Panc1 (cell line): ENCODE results near the gene PIGL. TPM values are rescaled to one million over a fixed set of nuclear protein-coding genes. Genes with fewer than 3 reads are reported as not detected.

Experiments
- ATAC-seq: fragments of 200-7000 bp; cut with Tn5 transposase; 2 replicates; pipeline ENCODE4 v1.9.1; 2020; ENCODE audit warnings: mild to moderate bottlenecking, moderate library complexity
- BruUV-seq: library from RNA; stranded (reverse); fragments of 400-500 nt; replicated peaks from 2 replicates; lab custom pipeline; 2021; lab: Mats Ljungman, UMichigan
- CTCF ChIA-PET: fragments of 300-600 bp; sonication (Branson Sonifier 250); formaldehyde crosslinking; loops from one replicate; lab custom pipeline; 2022; ENCODE audit warnings: antibody characterized with exemption; lab: Charles Lee
- POLR2A ChIA-PET: fragments of 300-600 bp; sonication (Branson Sonifier 250); formaldehyde crosslinking; loops from one replicate; lab custom pipeline; 2022; ENCODE audit warnings: antibody characterized with exemption; lab: Charles Lee
- DNase-seq: peaks from one replicate; pipeline ENCODE4 v3.0.0-alpha.2; 2010; ENCODE audit warnings: low read depth, low spot score
- H3K27ac ChIP-seq: 2 replicates; pipeline ENCODE4 v1.5.1; 2011; ENCODE audit warnings: mild to moderate bottlenecking, low read length, inconsistent platforms
- H3K27me3 ChIP-seq: fragments of 200-500 bp; sonication (Bioruptor generic); 2 replicates; pipeline ENCODE4 v1.6.0; 2014; ENCODE audit warnings: low read length, inconsistent platforms; ENCODE audit not compliant: control insufficient read depth, insufficient read depth
- H3K36me3 ChIP-seq: fragments of 200-500 bp; sonication (Bioruptor generic); 2 replicates; pipeline ENCODE4 v1.5.1; 2014; ENCODE audit warnings: inconsistent platforms, mild to moderate bottlenecking, low read length, moderate library complexity; ENCODE audit not compliant: control insufficient read depth, insufficient read depth
- H3K4me1 ChIP-seq: 2 replicates; pipeline ENCODE4 v1.5.1; 2011; ENCODE audit warnings: inconsistent platforms, mild to moderate bottlenecking, low read length, moderate library complexity; ENCODE audit not compliant: control insufficient read depth, insufficient read depth
- H3K4me3 ChIP-seq, 2 experiments: 2 replicates each; pipeline ENCODE4 v1.5.1; 2011 to 2012; ENCODE audit warnings: low read depth in 2 of 2, low read length in 2 of 2, mild to moderate bottlenecking in 2 of 2, inconsistent platforms in 1 of 2, moderate library complexity in 1 of 2
- H3K9me3 ChIP-seq: fragments of 200-500 bp; sonication (Bioruptor generic); 2 replicates; pipeline ENCODE4 v1.5.1; 2014; ENCODE audit warnings: low read depth, mild to moderate bottlenecking, inconsistent platforms, low read length, moderate library complexity; ENCODE audit not compliant: control insufficient read depth, insufficient read depth
- POLR2AphosphoS5 ChIP-seq: IDR thresholded peaks from 2 replicates; pipeline ENCODE4 v1.6.1; 2012; ENCODE audit warnings: mild to moderate bottlenecking, low read depth, low read length, moderate library complexity
- SIN3A ChIP-seq: IDR thresholded peaks from 2 replicates; pipeline ENCODE4 v1.6.1; 2012; ENCODE audit warnings: low read depth, mild to moderate bottlenecking, low read length, moderate library complexity, borderline replicate concordance; ENCODE audit not compliant: insufficient read depth
- TCF7L2 ChIP-seq: IDR thresholded peaks from 2 replicates; pipeline ENCODE4 v1.6.1; 2011; ENCODE audit warnings: mild to moderate bottlenecking, low read depth, low read length, inconsistent platforms
- in situ Hi-C: cut with HindIII; loops from 2 replicates; pipeline ENCODE4 v1.10.0; 2016; ENCODE audit warnings: low sequenced_read_pairs, low pct_unique_long_range_greater_than_20kb
- intact Hi-C: fragments of 100-400 bp; cut with micrococcal nuclease; formaldehyde crosslinking; loops from one replicate; pipeline ENCODE4 v1.10.0; 2022; ENCODE audit not compliant: unreplicated experiment
- total RNA-seq: library from RNA; stranded (reverse); gene quantifications from one replicate; pipeline ENCODE4 v1.2.1, GENCODE V29; 2021; ENCODE audit not compliant: unreplicated experiment
- TF ChIP-seq, protein P1 (sequence below): fragments of 450-650 bp; IDR thresholded peaks from 2 replicates; pipeline ENCODE4 v1.5.1; 2017; ENCODE audit warnings: mild to moderate bottlenecking
- TF ChIP-seq, protein P2 (sequence below), 2 experiments: IDR thresholded peaks; 2 replicates each; pipeline ENCODE4 v1.6.1; 2011 to 2012; ENCODE audit warnings: low read depth in 2 of 2, control low read depth in 1 of 2, low read length in 1 of 2, mild to moderate bottlenecking in 1 of 2, moderate library complexity in 1 of 2; ENCODE audit not compliant: insufficient read depth in 1 of 2

PIGL gene
- total RNA-seq, 1 experiment from 2014 or later: 14.8 TPM

DNA sequence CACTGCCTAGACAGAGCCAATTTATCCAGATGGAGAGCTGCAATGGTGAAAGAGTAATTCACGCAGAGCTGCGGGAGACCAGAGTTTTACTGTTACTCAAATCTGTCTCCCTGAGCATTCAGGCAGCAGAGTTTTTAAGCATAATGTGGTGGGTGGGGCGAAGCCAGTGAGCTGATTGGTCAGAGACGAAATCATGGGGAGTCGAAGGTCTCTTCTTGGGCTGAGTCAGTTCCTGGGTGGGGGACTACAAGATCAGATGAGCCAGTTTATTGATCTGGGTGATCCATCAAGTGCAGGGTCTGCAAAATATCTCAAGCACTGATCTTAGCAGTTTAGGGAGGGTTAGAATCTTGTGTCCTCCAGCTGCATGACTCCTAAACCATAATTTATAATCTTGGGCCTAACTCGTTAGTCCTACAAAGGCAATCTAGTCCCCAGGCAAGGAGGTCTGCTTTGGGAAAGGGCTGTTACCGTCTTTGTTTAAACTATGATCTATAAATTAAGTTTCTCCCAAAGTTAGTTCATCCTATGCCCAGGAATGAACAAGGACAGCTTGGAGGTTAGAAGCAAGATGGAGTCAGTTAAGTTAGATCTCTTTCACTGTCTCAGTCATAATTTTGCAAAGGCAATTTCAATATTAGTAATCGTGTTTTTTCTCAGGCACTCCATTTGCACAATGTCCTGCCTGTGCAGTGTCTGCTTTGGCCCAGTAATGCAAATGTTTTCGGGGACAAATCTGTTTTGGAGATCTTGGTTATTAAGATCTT, 27.0 kb downstream of the PIGL start:
- ChIA-PET CTCF (no interaction called here), POLR2A (no interaction called here)
- TF ChIP-seq, protein P1, sequence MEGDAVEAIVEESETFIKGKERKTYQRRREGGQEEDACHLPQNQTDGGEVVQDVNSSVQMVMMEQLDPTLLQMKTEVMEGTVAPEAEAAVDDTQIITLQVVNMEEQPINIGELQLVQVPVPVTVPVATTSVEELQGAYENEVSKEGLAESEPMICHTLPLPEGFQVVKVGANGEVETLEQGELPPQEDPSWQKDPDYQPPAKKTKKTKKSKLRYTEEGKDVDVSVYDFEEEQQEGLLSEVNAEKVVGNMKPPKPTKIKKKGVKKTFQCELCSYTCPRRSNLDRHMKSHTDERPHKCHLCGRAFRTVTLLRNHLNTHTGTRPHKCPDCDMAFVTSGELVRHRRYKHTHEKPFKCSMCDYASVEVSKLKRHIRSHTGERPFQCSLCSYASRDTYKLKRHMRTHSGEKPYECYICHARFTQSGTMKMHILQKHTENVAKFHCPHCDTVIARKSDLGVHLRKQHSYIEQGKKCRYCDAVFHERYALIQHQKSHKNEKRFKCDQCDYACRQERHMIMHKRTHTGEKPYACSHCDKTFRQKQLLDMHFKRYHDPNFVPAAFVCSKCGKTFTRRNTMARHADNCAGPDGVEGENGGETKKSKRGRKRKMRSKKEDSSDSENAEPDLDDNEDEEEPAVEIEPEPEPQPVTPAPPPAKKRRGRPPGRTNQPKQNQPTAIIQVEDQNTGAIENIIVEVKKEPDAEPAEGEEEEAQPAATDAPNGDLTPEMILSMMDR: no peak
- TF ChIP-seq, protein P2, sequence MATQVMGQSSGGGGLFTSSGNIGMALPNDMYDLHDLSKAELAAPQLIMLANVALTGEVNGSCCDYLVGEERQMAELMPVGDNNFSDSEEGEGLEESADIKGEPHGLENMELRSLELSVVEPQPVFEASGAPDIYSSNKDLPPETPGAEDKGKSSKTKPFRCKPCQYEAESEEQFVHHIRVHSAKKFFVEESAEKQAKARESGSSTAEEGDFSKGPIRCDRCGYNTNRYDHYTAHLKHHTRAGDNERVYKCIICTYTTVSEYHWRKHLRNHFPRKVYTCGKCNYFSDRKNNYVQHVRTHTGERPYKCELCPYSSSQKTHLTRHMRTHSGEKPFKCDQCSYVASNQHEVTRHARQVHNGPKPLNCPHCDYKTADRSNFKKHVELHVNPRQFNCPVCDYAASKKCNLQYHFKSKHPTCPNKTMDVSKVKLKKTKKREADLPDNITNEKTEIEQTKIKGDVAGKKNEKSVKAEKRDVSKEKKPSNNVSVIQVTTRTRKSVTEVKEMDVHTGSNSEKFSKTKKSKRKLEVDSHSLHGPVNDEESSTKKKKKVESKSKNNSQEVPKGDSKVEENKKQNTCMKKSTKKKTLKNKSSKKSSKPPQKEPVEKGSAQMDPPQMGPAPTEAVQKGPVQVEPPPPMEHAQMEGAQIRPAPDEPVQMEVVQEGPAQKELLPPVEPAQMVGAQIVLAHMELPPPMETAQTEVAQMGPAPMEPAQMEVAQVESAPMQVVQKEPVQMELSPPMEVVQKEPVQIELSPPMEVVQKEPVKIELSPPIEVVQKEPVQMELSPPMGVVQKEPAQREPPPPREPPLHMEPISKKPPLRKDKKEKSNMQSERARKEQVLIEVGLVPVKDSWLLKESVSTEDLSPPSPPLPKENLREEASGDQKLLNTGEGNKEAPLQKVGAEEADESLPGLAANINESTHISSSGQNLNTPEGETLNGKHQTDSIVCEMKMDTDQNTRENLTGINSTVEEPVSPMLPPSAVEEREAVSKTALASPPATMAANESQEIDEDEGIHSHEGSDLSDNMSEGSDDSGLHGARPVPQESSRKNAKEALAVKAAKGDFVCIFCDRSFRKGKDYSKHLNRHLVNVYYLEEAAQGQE (IDR thresholded peaks at IDR 0.05; ENCODE audit: insufficient read depth in 1 of 2, low read depth in 2 of 2, low read length in 1 of 2): no peak
- no peak for TF ChIP-seq POLR2AphosphoS5
- TF ChIP-seq SIN3A: no peak
- TF ChIP-seq TCF7L2: no peak
- no peaks in the 10 kb centered on the region for H3K4me1 ChIP-seq
- intact Hi-C loops: no loop called here
- DNase-seq (no peak), ATAC-seq (no peak)
- H3K4me3 ChIP-seq: no peak overlapping the region
- H3K9me3 ChIP-seq: no peaks in the 10 kb centered on the region
- BruUV-seq: no TSS peak
- H3K27me3 ChIP-seq: no peaks in the 10 kb centered on the region
- H3K27ac ChIP-seq: no peak overlapping the region
- no peaks in the 10 kb centered on the region for H3K36me3 ChIP-seq
- in situ Hi-C loops: no loop called here

DNA sequence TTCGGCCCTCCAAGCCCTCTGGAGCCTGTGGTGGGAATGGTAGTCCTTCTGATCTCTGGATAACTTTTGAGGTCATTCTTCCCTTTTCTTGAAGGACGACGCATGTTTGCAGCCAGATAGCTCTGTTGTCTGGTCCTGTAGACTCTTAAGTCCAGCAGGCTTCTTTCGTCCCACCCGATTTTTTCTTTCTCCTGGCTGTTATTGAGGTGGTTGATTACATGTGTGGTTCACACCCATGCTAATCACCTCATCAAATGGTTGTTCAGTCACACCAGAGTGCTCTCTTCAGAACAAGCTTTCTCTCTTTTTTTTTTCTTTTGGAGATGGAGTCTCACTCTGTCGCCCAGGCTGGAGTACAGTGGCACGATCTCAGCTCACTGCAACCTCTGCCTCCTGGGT, 30.6 kb downstream of the PIGL start:
- no TSS peak for BruUV-seq

More for the DNA sequence above, 30.6 kb downstream of the PIGL start:
- H3K36me3 ChIP-seq: no peaks in the 10 kb centered on the region
- TF ChIP-seq, protein P1: no peak
- TF ChIP-seq, protein P2 (IDR thresholded peaks at IDR 0.05; ENCODE audit: insufficient read depth in 1 of 2, low read depth in 2 of 2, low read length in 1 of 2): no peak
- no peak for TF ChIP-seq TCF7L2
- in situ Hi-C loops (no loop called here), intact Hi-C loops (no loop called here)
- ChIA-PET CTCF (no interaction called here), POLR2A (no interaction called here)
- no peak overlapping the region for H3K4me3 ChIP-seq
- H3K4me1 ChIP-seq: no peaks in the 10 kb centered on the region
- H3K27ac ChIP-seq: no peak overlapping the region
- H3K27me3 ChIP-seq: no peaks in the 10 kb centered on the region
- no peak for DNase-seq
- no peak for ATAC-seq
- H3K9me3 ChIP-seq: no peaks in the 10 kb centered on the region
